GM12878 (cell line): ENCODE measurements around the gene ADCY7. TPM values are rescaled to one million over a fixed set of nuclear protein-coding genes. Genes with fewer than 3 reads are reported as not detected.

ENCODE experiments used
- ATAC-seq: fragments of 200-7000 bp; cut with Tn5 transposase; 3 replicates; pipeline ENCODE4 v1.9.1; 2020; ENCODE audit warnings: mild to moderate bottlenecking, moderate library complexity
- BruUV-seq: library from RNA; stranded (reverse); fragments of 400-500 nt; replicated peaks from 2 replicates; lab custom pipeline; 2021; lab: Mats Ljungman, UMichigan
- CTCF ChIA-PET: fragments of 300-600 bp; sonication (Branson Sonifier 250); formaldehyde crosslinking; extraction: SDS; loops from one replicate; lab custom pipeline; 2021; ENCODE audit warnings: inconsistent platforms; lab: Yijun Ruan, JAX
- POLR2A ChIA-PET: fragments of 350-600 bp; formaldehyde crosslinking; extraction: SDS; loops from one replicate; lab custom pipeline; 2021; ENCODE audit warnings: inconsistent platforms; lab: Charles Lee
- RAD21 ChIA-PET: fragments of 300-600 bp; sonication (Branson Sonifier 250); formaldehyde crosslinking; loops from one replicate; lab custom pipeline; 2023; ENCODE audit warnings: antibody characterized with exemption; ENCODE audit not compliant: unreplicated experiment; lab: Charles Lee
- SMC1A ChIA-PET: fragments of 300-600 bp; sonication (Branson Sonifier 250); formaldehyde crosslinking; loops from one replicate; lab custom pipeline; 2023; ENCODE audit not compliant: unreplicated experiment, uncharacterized antibody; lab: Charles Lee
- DNase-seq: peaks from one replicate; pipeline ENCODE4 v3.0.0-alpha.2; 2011; ENCODE audit warnings: low read depth, low spot score
- FAIRE-seq: peaks from 3 replicates; lab custom pipeline; 2011; peaks lifted over from hg19 to GRCh38; lab: Jason Lieb, UNC
- H2AFZ ChIP-seq: 2 replicates; pipeline ENCODE4 v1.6.0; 2011; ENCODE audit warnings: low read depth, low read length, control low read depth; ENCODE audit not compliant: control insufficient read depth
- H3K27ac ChIP-seq: 2 replicates; pipeline ENCODE4 v1.5.1; 2011; ENCODE audit warnings: control low read depth; ENCODE audit not compliant: control insufficient read depth, insufficient read depth
- H3K27me3 ChIP-seq, 2 experiments: replicated peaks in 1 of 2; 2 replicates each; pipeline versions ENCODE4 v1.6.0 to v1.6.1; 2011; ENCODE audit warnings: low read length in 1 of 2; ENCODE audit not compliant: control insufficient read depth in 2 of 2, insufficient read depth in 2 of 2
- H3K36me3 ChIP-seq, 2 experiments: 2 replicates each; pipeline ENCODE4 v1.5.1; 2011; ENCODE audit warnings: low read length in 1 of 2; ENCODE audit not compliant: control insufficient read depth in 2 of 2, insufficient read depth in 2 of 2
- H3K4me1 ChIP-seq: 2 replicates; pipeline ENCODE4 v1.6.1; 2011; ENCODE audit warnings: mild to moderate bottlenecking, low read length, moderate library complexity, mixed read lengths; ENCODE audit not compliant: control insufficient read depth, insufficient read depth
- H3K4me2 ChIP-seq: 2 replicates; pipeline ENCODE4 v1.6.0; 2011; ENCODE audit warnings: control low read depth; ENCODE audit not compliant: control insufficient read depth, insufficient read depth
- H3K4me3 ChIP-seq: fragments of 200-600 bp; sonication (generic); 2 replicates; pipeline ENCODE4 v1.5.1; 2016
- H3K79me2 ChIP-seq: 2 replicates; pipeline ENCODE4 v1.6.0; 2011; ENCODE audit warnings: low read length; ENCODE audit not compliant: control insufficient read depth, insufficient read depth
- H3K9ac ChIP-seq: 2 replicates; pipeline ENCODE4 v1.8.0; 2011; ENCODE audit warnings: low read length, control low read depth, mixed read lengths; ENCODE audit not compliant: control insufficient read depth, insufficient read depth
- H3K9me3 ChIP-seq: replicated peaks from 3 replicates; pipeline ENCODE4 v1.5.1; 2011; ENCODE audit warnings: mild to moderate bottlenecking, low read length; ENCODE audit not compliant: control insufficient read depth, insufficient read depth
- H4K20me1 ChIP-seq: 2 replicates; pipeline ENCODE4 v1.6.0; 2011; ENCODE audit not compliant: control insufficient read depth, insufficient read depth
- BACH1 ChIP-seq: fragments of 450-650 bp; IDR thresholded peaks from 2 replicates; pipeline ENCODE4 v1.6.1; 2017; ENCODE audit warnings: mild to moderate bottlenecking, borderline replicate concordance
- CHD4 ChIP-seq: fragments of 200-600 bp; sonication (generic); IDR thresholded peaks from 2 replicates; pipeline ENCODE4 v1.6.1; 2016; ENCODE audit warnings: mild to moderate bottlenecking
- HCFC1 ChIP-seq: fragments of 150-350 bp; IDR thresholded peaks from 2 replicates; pipeline ENCODE4 v1.6.1; 2014; ENCODE audit warnings: low read length
- IKZF2 ChIP-seq, 2 experiments: fragments of 450-650 bp; IDR thresholded peaks; 2 replicates each; pipeline ENCODE4 v1.6.1; 2017; ENCODE audit warnings: mild to moderate bottlenecking in 2 of 2, moderate library complexity in 2 of 2
- JUND ChIP-seq: IDR thresholded peaks from 2 replicates; pipeline ENCODE4 v1.6.1; 2012; ENCODE audit warnings: low read depth, mild to moderate bottlenecking, low read length, improper control_type of control experiment, moderate library complexity
- KAT2A ChIP-seq: conservative IDR thresholded peaks from 2 replicates; pipeline ENCODE4 v1.6.1; 2011; ENCODE audit warnings: low read depth, low read length; ENCODE audit not compliant: control insufficient read depth
- LARP7 ChIP-seq: fragments of 450-650 bp; IDR thresholded peaks from 2 replicates; pipeline ENCODE4 v1.6.1; 2017; ENCODE audit warnings: mild to moderate bottlenecking
- PAX5 ChIP-seq: IDR thresholded peaks from 2 replicates; pipeline ENCODE4 v1.6.1; 2011; ENCODE audit warnings: low read depth, low read length, borderline replicate concordance
- POU2F2 ChIP-seq: IDR thresholded peaks from 3 replicates; pipeline ENCODE4 v1.6.1; 2011; ENCODE audit warnings: low read depth, mild to moderate bottlenecking, low read length, borderline replicate concordance
- RFX5 ChIP-seq: IDR thresholded peaks from 2 replicates; pipeline ENCODE4 v1.6.1; 2011; ENCODE audit warnings: low read depth, low read length, improper control_type of control experiment
- ZNF274 ChIP-seq: IDR thresholded peaks from one replicate; pipeline ENCODE4 v1.8.0; 2011; ENCODE audit not compliant: insufficient read length, insufficient read depth
- WGBS: methylation state at CpG from one replicate; pipeline ENCODE4 v1.1.6; 2016; ENCODE audit warnings: low lambda C conversion rate; ENCODE audit not compliant: insufficient replicate concordance, insufficient coverage; ENCODE audit errors: missing lambda C conversion rate; 5-methylcytosine and 5-hydroxymethylcytosine counted together
- in situ Hi-C: fragments of 300-500 bp; cut with MboI; formaldehyde crosslinking; loops from 9 replicates; pipeline ENCODE4 v1.14.3; 2018; ENCODE audit warnings: mixed read lengths
- intact Hi-C: fragments of 100-400 bp; cut with micrococcal nuclease; formaldehyde crosslinking; loops from one replicate; pipeline ENCODE4 v1.14.2; 2022; ENCODE audit not compliant: unreplicated experiment
- polyA plus RNA-seq, 11 experiments: library from polyadenylated mRNA; depleted of rRNA in 4 of 11; unstranded in 6 of 11; stranded (reverse) in 5 of 11; fragments of >200 nt; fragmentation: Nextera tagmentation in 4 of 11; fragmentation: Illumina TruSeq in 1 of 11; extraction: Ambion mirVana in 4 of 11; extraction: Trizol in 1 of 11; gene quantifications; 1 replicate in 1 of 11; 2 replicates in 10 of 11; pipeline versions ENCODE4 v1.2.1 to v1.2.3, GENCODE V29; 2011 to 2016; ENCODE audit warnings: inconsistent platforms in 2 of 11, missing spikeins in 2 of 11, low read depth in 1 of 11
- total RNA-seq, 4 experiments: library from RNA; depleted of rRNA in 3 of 4; stranded (reverse); fragments of >200 nt in 3 of 4; fragmentation: Illumina TruSeq in 1 of 4; extraction: Trizol in 1 of 4; gene quantifications; 2 replicates each; pipeline versions ENCODE4 v1.2.1 to v1.2.3, GENCODE V29; 2013 to 2021
- TF ChIP-seq, protein P1 (sequence below): fragments of 450-650 bp; IDR thresholded peaks from 2 replicates; pipeline ENCODE4 v1.6.1; 2017; ENCODE audit warnings: mild to moderate bottlenecking, moderate library complexity
- TF ChIP-seq, protein P2 (sequence below): fragments of 450-650 bp; formaldehyde crosslinking; IDR thresholded peaks from 2 replicates; pipeline ENCODE4 v1.4.0; 2022; ENCODE audit warnings: mild to moderate bottlenecking, moderate library complexity
- TF ChIP-seq, protein P3 (sequence below): IDR thresholded peaks from 2 replicates; pipeline ENCODE4 v1.6.1; 2012; ENCODE audit warnings: mild to moderate bottlenecking, low read depth, low read length

The ADCY7 gene
- total and polyA plus RNA-seq, 10 of the 15 experiments (the other 5 are each of a cell fraction or from before 2014, with no cell fraction given) = 1.2 to 87.9 (median 24.4) TPM

DNA sequence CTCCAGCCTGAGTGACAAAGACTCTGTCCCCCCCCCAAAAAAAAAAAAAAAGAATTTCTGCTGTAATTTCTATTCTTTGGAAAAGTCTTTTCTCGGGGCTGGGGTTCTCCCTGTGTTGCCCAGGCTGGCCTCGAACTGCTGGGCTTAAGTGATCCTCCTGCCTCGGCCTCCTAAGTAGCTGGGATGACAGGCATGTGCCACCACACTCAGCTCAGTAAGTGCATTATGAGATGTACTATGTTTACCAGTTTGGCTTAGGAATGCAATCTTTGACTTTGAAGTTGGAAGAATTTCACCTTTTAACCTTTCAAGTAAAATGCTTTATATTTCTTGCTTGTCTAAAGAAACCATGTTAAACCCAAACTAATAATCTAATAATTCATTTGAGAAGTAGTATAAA, 28.0 kb upstream of the ADCY7 start (continued):
- TF ChIP-seq, protein P1, sequence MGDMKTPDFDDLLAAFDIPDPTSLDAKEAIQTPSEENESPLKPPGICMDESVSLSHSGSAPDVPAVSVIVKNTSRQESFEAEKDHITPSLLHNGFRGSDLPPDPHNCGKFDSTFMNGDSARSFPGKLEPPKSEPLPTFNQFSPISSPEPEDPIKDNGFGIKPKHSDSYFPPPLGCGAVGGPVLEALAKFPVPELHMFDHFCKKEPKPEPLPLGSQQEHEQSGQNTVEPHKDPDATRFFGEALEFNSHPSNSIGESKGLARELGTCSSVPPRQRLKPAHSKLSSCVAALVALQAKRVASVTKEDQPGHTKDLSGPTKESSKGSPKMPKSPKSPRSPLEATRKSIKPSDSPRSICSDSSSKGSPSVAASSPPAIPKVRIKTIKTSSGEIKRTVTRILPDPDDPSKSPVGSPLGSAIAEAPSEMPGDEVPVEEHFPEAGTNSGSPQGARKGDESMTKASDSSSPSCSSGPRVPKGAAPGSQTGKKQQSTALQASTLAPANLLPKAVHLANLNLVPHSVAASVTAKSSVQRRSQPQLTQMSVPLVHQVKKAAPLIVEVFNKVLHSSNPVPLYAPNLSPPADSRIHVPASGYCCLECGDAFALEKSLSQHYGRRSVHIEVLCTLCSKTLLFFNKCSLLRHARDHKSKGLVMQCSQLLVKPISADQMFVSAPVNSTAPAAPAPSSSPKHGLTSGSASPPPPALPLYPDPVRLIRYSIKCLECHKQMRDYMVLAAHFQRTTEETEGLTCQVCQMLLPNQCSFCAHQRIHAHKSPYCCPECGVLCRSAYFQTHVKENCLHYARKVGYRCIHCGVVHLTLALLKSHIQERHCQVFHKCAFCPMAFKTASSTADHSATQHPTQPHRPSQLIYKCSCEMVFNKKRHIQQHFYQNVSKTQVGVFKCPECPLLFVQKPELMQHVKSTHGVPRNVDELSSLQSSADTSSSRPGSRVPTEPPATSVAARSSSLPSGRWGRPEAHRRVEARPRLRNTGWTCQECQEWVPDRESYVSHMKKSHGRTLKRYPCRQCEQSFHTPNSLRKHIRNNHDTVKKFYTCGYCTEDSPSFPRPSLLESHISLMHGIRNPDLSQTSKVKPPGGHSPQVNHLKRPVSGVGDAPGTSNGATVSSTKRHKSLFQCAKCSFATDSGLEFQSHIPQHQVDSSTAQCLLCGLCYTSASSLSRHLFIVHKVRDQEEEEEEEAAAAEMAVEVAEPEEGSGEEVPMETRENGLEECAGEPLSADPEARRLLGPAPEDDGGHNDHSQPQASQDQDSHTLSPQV = no peak
- TF ChIP-seq KAT2A (no peak), IKZF2 (IDR thresholded peaks at IDR 0.05) (no peak), HCFC1 (no peak), CHD4 (no peak), RFX5 (no peak), PAX5 (no peak)

DNA sequence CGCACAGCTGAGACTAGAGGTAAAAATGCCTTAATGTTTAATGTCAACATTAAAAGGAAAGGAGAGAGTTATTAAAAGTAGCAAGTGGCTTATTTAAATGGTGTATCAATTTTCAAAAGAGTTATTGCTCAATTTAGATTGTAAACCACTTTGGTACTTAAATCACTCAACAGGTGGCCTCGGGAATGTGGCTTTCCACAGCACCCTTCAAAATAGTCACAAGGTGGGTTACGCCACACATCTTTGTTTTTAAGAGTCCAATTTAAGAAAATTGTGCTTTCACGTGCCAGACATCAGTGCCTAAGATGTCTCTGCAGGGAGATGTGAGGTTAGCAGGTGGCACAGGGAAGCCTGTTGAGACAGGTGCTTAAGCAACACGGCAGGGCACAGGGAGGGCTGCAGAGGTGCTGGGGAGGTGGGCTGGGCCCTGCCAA, 27.5 kb upstream of the ADCY7 start:
- SMC1A ChIA-PET = interaction anchor here (1.1 to 1.8 kb wide), 3 partner anchors 29 to 117 kb away, joined by 3 to 5 read pairs (median 4); no protein-coding TSS in a partner anchor
- no peak for TF ChIP-seq BACH1
- no peak for TF ChIP-seq JUND
- TF ChIP-seq, protein P2, sequence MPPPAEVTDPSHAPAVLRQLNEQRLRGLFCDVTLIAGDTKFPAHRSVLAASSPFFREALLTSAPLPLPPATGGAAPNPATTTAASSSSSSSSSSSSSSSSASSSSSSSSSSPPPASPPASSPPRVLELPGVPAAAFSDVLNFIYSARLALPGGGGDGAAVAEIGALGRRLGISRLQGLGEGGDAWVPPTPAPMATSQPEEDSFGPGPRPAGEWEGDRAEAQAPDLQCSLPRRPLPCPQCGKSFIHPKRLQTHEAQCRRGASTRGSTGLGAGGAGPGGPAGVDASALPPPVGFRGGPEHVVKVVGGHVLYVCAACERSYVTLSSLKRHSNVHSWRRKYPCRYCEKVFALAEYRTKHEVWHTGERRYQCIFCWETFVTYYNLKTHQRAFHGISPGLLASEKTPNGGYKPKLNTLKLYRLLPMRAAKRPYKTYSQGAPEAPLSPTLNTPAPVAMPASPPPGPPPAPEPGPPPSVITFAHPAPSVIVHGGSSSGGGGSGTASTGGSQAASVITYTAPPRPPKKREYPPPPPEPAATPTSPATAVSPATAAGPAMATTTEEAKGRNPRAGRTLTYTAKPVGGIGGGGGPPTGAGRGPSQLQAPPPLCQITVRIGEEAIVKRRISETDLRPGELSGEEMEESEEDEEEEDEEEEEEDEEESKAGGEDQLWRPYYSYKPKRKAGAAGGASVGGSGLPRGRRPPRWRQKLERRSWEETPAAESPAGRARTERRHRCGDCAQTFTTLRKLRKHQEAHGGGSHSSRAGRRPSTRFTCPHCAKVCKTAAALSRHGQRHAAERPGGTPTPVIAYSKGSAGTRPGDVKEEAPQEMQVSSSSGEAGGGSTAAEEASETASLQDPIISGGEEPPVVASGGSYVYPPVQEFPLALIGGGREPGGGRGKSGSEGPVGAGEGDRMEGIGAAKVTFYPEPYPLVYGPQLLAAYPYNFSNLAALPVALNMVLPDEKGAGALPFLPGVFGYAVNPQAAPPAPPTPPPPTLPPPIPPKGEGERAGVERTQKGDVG (CRISPR knock-in tag) = no peak
- TF ChIP-seq, protein P3, sequence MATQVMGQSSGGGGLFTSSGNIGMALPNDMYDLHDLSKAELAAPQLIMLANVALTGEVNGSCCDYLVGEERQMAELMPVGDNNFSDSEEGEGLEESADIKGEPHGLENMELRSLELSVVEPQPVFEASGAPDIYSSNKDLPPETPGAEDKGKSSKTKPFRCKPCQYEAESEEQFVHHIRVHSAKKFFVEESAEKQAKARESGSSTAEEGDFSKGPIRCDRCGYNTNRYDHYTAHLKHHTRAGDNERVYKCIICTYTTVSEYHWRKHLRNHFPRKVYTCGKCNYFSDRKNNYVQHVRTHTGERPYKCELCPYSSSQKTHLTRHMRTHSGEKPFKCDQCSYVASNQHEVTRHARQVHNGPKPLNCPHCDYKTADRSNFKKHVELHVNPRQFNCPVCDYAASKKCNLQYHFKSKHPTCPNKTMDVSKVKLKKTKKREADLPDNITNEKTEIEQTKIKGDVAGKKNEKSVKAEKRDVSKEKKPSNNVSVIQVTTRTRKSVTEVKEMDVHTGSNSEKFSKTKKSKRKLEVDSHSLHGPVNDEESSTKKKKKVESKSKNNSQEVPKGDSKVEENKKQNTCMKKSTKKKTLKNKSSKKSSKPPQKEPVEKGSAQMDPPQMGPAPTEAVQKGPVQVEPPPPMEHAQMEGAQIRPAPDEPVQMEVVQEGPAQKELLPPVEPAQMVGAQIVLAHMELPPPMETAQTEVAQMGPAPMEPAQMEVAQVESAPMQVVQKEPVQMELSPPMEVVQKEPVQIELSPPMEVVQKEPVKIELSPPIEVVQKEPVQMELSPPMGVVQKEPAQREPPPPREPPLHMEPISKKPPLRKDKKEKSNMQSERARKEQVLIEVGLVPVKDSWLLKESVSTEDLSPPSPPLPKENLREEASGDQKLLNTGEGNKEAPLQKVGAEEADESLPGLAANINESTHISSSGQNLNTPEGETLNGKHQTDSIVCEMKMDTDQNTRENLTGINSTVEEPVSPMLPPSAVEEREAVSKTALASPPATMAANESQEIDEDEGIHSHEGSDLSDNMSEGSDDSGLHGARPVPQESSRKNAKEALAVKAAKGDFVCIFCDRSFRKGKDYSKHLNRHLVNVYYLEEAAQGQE = no peak
- no peak for TF ChIP-seq ZNF274
- no peak for TF ChIP-seq LARP7
- no peak for TF ChIP-seq POU2F2

More for the DNA sequence above, 27.5 kb upstream of the ADCY7 start:
- Histone ChIP-seq H3K4me1 (no peaks in the 10 kb centered on the region), H3K27me3 (no peaks in the 10 kb centered on the region), H3K4me3 (no peak overlapping the region), H3K27ac (no peak overlapping the region), H3K9me3 (no peaks in the 10 kb centered on the region), H3K9ac (no peak overlapping the region), H3K4me2 (no peak overlapping the region), H4K20me1 (no peaks in the 10 kb centered on the region), H3K79me2 (no peaks in the 10 kb centered on the region), H3K36me3 (no peaks in the 10 kb centered on the region), H2AFZ (no peak overlapping the region)
- intact Hi-C loops = no loop called here
- ATAC-seq = no peak
- DNase-seq = no peak
- RAD21 ChIA-PET = no interaction called here
- no TSS peak for BruUV-seq
- CTCF ChIA-PET = interaction anchor here (11.2 kb wide), 1 partner anchor 119 kb away, joined by 102 read pairs; no protein-coding TSS in a partner anchor
- in situ Hi-C loops = no loop called here
- FAIRE-seq = no peak
- 48% methylated on average over 5 of the region's 5 CpGs for WGBS
- POLR2A ChIA-PET = no interaction called here
